ENCODE data around the gene ARHGEF2.

ARHGEF2 gene

DNA sequence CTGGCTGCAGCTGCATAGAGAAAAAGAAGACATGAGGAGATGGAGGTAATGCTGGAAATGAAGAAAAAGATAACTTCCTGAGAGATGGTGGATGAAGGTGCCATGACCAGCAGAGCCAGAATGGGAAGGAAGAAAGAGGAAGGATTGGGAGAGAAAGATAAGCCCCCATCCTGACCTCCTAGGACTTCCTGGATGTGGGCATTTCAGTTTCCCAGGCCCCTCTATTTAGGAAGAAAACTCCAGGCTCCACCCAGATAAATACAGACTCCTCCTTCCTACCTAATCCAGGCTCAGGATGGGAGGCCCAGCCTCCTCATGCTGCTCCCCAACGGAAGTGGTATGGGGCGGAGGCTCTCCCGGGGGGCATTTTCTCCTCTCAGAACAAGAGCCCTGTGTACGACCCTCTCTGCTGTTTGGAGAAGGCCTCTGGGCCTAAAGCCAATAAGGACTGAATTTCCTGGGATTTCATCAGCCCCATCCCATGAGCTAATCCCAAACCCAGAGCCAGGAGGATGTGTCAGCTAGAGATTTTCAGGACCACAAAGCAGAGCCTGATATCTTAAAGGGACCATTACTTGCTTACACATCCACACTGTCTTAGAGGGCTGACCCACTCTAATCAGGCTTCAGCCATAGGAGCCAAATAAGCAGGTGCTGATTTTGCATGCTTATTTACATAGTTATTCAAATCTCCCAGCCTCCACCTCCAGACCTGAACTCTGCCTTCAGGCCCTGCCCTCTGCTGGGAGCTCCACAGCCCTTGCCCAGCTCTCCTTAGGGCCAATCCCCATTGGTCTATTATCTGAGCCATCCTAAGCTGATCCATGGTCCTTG, 5.1 kb upstream of the ARHGEF2 start:
- DNase-seq (ENCODE audit: low read depth), result no peak
- no peak overlapping the region for H3K4me3 ChIP-seq (ENCODE audit: low read depth, low read length)
- peak; percentile 18 for TF ChIP-seq CTCF (IDR thresholded peaks at IDR 0.05; ENCODE audit: low read depth, low read length, missing control alignments)

GRCh38 chr1:155982106-155982505, 3.8 kb upstream of the ARHGEF2 start:
- no peak for DNase-seq (ENCODE audit: low read depth)
- no peak overlapping the region for H3K4me3 ChIP-seq (ENCODE audit: low read depth, low read length)
- no peak for TF ChIP-seq CTCF (IDR thresholded peaks at IDR 0.05; ENCODE audit: low read depth, low read length, missing control alignments)

DNA sequence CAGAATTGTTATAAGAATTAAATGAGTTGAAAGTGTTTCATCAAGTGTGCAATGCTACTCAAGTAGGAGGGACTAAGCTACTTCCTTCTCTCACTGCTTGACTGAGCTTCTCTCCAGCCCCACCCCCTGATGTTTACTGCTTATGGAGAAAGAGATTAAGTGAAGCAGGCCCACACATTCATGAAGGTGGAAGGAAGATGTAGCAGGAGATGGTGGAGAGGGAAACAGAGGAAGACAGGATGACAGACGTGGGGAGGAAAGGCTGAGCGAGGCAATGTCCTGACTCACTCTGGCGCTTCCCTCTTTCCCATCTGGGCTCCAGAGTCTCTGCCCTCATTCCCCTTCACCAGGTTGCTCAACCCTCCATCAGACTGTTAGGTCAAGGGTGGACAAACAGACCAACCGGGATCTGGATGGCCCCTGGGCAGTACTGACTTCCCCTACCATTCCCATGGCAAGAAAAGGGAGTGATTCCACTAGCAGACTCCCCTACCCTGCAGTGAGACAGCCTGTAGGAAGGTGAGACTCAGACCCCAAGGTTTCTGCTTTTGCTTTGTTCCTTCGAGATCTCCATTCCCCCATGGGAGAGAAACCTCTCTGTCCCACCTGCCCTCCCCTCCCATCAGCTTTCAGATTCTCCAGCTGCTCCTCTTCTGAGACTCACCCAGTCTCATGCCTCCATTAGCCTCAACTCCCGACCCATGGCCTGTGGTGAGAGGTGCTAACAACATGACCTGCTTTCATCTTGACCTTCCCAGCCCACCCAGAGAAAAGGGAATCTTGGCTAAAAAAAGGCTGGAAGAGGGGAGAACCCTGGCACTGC, 3.1 kb upstream of the ARHGEF2 start:
- DNase-seq (ENCODE audit: low read depth), result no peak
- H3K4me3 ChIP-seq (ENCODE audit: low read depth, low read length), result peak overlapping the region; percentile 88

DNA sequence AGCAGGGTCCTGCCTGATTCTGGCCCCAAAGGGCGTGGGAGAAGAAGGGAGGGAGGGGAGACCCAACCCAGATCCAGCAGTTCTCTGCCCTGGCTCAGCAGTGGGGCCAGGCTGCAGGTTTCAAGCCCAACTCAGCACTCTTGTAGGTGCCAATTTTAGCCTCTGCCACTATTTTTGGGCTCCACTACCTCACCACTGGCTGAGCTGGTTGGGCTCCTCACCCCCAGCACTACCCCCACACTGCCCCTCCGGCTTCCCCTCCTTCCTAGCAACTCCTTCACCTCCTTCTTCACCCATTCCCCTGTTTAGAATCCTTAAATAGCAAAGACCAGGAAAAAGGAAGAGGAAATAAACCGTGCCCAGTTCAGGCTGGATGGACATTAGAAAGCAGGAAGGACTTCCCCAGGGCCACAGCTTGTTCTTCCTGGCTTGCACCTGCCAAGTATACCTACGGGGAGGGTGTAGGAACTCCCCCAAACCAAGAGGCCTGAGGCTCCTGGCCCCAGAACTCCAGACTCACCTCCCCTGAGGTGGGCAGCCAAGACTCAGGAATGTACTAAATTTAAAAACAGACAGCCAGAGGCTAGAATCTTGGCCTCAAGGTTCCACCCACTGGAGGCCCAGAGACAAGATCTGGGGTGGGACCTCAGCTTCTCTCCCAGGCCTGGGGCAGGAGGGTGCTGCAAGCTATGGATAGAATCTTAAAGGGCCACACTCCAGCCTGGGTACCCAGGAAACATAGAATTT, 1.4 kb upstream of the ARHGEF2 start:
- no peak for TF ChIP-seq CTCF (IDR thresholded peaks at IDR 0.05; ENCODE audit: low read depth, low read length, missing control alignments)
- H3K4me3 ChIP-seq (ENCODE audit: low read depth, low read length), result peak overlapping the region; percentile 88
- DNase-seq (ENCODE audit: low read depth), result no peak

More for the DNA sequence above, 3.1 kb upstream of the ARHGEF2 start:
- no peak for TF ChIP-seq CTCF (IDR thresholded peaks at IDR 0.05; ENCODE audit: low read depth, low read length, missing control alignments)

DNA sequence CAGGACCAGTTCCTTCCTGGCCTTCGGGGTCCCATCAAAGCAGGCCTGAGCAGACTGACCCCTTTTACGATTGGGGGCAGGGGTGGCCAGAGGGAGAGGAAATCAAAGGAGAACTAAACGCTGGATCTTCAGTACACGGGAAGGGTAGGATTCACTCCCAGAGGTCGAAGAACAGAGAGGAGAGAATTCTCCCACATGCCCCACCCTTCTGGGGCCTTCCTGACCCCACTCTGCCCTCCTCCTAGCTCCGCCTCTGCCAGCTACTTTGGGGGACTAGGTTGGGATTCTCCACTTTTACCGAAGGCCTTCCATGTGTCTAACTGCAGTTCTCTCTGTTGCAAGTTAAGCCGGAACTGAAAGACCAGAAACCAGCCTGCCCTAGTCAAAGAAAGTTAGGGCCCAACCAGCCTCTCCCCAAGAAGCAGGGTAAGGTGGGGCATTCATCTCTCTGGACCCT, 654 bp upstream of the ARHGEF2 start:
- DNase-seq (ENCODE audit: low read depth), result no peak
- peak overlapping the region; percentile 88 for H3K4me3 ChIP-seq (ENCODE audit: low read depth, low read length)
- no peak for TF ChIP-seq CTCF (IDR thresholded peaks at IDR 0.05; ENCODE audit: low read depth, low read length, missing control alignments)

DNA sequence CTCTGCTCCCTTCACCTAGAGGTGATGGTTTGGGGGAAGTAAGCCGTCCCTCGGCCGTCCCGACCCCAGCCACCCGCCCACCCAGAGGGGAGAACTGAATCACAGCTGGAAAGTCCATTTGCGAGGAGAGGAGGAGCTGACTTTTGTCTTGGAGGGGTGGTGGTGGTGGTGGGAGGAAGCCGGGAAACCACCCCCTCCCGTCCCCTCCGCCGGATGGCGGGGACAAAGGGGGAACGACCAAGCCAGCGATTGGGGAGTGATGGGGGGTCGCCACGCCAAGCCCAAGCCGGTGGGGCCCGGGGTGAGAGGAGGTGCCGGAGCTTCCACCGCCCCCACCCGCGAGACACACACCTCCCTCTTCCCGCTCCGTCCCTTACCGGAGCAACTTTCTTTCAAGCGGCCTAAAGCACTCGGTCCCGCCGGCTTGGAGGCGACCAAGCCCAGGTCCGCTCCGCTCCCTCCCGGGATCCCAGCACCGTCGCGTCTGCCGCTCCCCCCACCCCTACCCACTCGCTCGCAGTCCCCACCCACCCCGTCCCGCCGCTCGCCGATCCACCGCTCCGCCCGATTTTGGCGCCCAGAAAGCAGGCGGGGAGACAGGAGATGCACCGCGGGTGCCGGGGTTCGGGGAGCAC, 540 bp downstream of the ARHGEF2 start:
- no peak for TF ChIP-seq CTCF (IDR thresholded peaks at IDR 0.05; ENCODE audit: low read depth, low read length, missing control alignments)
- peak overlapping the region; percentile 88 for H3K4me3 ChIP-seq (ENCODE audit: low read depth, low read length)
- DNase-seq (ENCODE audit: low read depth), result no peak
